HepG2 (cell line): ENCODE results near the gene INHBA.

Experiments
- ATF7-NPFF ChIP-seq: sonication (generic); formaldehyde crosslinking; IDR thresholded peaks from 2 replicates; pipeline ENCODE4 v1.8.1; 2023; ENCODE audit warnings: mild to moderate bottlenecking, low read depth, missing genetic modification reagents, moderate library complexity
- TAF1 ChIP-seq: sonication (generic); formaldehyde crosslinking; IDR thresholded peaks from 2 replicates; pipeline ENCODE4 v1.4.0; 2020; ENCODE audit warnings: missing genetic modification reagents
- ZNF678 ChIP-seq: sonication (generic); formaldehyde crosslinking; IDR thresholded peaks from 2 replicates; pipeline ENCODE4 v1.4.0; 2020; ENCODE audit warnings: mild to moderate bottlenecking, missing genetic modification reagents
- TF ChIP-seq, protein P1 (sequence below): sonication (generic); formaldehyde crosslinking; IDR thresholded peaks from 2 replicates; pipeline ENCODE4 v1.8.0; 2022; ENCODE audit warnings: mild to moderate bottlenecking, missing genetic modification reagents, borderline replicate concordance

DNA sequence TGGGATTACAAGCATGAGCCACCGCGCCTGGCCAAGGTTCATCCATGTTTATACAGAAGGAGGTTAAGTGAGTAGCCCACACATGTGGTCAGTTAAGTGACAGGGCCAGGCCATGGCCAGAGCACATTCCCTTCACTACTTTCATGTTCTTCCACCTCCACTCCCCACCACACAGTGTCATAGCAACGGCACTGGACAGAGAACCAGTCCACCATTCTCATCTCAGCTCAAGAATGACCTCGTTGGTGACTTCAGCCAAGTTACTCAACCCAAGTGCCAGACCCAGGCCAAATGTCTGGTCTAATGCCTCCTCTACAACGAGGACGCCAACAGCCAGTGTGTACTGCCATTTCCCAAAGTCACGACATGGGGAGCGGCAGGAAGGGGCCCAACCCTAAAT is 62.4 kb downstream of the INHBA start:
- TF ChIP-seq ZNF678 (CRISPR knock-in tag) (no peak), TAF1 (no peak), ATF7-NPFF (CRISPR knock-in tag) (no peak)
- TF ChIP-seq, protein P1, sequence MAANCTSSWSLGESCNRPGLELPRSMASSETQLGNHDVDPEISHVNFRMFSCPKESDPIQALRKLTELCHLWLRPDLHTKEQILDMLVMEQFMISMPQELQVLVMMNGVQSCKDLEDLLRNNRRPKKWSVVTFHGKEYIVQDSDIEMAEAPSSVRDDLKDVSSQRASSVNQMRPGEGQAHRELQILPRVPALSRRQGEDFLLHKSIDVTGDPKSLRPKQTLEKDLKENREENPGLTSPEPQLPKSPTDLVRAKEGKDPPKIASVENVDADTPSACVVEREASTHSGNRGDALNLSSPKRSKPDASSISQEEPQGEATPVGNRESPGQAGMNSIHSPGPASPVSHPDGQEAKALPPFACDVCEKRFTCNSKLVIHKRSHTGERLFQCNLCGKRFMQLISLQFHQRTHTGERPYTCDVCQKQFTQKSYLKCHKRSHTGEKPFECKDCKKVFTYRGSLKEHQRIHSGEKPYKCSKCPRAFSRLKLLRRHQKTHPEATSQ (CRISPR knock-in tag): no peak
